Measurements from ENCODE around the gene CT45A3.

DNA sequence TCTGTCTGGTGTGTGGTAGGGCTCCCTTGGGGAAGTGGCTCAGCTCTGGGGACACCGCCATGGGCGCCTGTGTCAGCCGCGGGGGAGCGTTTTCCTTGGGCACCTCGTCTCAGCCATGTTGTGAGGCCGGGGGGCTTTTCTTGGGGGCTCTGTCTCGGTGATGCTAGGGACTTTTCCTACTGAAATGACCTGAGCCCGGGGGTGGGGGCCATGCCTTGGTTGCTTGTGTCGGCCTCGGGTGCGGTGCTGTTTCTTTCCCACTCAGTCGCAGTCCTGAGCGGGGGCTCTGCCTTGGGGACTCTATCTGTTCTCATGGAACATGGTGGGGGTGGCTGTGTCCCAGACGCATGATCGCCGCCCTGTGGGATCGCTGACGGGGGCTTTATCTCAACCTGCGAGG lies 54.2 kb downstream of the CT45A3 start:
- TF ChIP-seq EZH2 (IDR thresholded peaks at IDR 0.05) (no peak), POLR2AphosphoS5 (IDR thresholded peaks at IDR 0.05; ENCODE audit: borderline replicate concordance, low read depth, low read length) (no peak)

All from SK-N-MC (cell line).